Pons (tissue), 1 donor: ENCODE results near the gene NEGR1.

Experiments used
- DNase-seq: peaks from one replicate; pipeline ENCODE4 v3.0.0-alpha.2; 2016; ENCODE audit warnings: low spot score

The NEGR1 gene

DNA sequence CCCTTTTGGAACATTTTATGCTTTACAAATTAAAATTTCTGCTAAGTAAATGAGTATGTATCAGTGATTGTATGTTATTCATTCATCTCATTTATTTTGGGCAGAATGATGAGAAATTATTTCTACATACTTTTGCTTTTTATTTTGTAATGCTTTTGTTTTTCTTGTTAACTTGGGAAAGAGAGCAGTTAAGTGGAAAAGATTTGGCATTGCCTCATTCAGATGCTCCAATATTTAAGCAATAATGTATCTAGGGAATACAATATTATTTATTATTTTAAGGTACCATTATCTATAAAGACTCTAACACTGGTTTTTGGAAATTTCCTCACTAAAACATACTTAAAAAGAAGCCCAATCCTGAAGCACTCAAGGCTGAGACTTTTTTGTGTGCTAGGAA, 431.8 kb downstream of the NEGR1 start:
- no peak for DNase-seq

DNA sequence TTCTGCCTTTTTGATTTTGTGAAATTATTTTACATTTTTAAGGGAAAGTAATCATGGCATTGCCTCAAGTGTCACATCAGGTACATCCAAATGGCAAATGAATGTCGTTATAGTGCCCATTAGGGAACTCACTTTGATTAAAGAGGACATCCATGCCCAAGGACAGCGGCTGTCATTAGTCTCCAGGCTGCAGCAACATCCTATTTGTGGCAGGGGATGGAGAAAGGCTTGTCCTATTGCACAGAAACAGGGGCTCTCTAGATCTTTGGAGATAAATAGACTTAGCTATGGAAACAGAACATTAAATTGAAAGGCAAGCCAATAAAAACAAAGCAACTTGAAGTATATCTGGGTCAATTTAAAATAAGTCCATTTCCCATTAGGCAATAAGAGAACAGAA, 439.3 kb downstream of the NEGR1 start:
- no peak for DNase-seq

DNA sequence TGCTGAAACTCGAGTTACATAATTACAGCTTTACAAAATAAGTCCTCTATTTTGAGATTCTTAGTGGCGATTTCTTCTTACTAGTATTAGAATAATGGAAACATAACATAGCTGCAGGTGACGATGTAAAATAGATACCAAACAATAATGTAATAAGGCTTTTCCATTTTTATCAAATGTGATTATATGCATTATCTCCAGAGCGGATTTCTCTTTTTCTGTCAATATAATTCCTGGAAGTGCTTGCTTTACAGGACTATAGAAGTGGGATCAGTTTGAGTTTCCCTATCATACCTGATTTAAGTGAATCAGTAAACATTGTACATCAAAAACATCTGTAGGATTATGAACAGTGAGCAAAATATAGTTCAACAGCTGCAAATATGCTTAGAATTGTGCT, 442.5 kb downstream of the NEGR1 start:
- no peak for DNase-seq

DNA sequence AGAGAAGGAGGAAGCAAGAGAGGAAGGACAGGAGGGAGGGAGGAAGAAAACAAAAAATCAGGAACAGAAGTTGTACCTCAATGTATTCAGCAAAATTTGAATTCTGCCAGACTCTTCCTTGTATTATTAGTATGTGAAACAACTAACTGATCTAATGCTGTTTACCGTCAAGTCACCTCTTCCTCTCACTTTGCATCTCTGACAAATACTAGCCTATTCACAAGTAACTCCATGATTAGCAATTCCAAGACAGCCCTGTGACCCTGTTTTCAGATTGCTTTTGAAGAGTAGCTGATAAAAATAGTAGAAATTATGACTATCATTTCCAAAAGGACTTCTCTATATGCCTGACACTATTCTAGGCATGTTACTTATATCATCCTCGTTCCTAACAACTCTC, 445.4 kb downstream of the NEGR1 start:
- DNase-seq: no peak

DNA sequence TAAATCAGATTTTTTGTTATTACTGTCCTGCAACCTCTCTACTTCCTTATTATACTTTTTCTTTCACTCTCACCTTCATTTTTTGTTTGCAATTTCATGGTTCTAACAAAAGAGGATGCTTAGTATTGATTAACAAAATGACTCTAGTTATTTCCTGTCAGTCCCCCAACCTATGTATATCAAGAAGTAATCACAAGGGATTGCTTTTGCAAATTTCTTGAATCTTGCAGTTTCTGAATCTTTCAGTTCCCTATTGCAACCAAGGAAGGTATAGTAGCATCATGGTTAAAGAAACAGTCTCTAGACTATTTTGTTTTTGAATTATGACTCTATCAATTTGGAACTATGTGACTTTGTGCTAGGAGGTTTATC, 446.9 kb downstream of the NEGR1 start:
- no peak for DNase-seq

DNA sequence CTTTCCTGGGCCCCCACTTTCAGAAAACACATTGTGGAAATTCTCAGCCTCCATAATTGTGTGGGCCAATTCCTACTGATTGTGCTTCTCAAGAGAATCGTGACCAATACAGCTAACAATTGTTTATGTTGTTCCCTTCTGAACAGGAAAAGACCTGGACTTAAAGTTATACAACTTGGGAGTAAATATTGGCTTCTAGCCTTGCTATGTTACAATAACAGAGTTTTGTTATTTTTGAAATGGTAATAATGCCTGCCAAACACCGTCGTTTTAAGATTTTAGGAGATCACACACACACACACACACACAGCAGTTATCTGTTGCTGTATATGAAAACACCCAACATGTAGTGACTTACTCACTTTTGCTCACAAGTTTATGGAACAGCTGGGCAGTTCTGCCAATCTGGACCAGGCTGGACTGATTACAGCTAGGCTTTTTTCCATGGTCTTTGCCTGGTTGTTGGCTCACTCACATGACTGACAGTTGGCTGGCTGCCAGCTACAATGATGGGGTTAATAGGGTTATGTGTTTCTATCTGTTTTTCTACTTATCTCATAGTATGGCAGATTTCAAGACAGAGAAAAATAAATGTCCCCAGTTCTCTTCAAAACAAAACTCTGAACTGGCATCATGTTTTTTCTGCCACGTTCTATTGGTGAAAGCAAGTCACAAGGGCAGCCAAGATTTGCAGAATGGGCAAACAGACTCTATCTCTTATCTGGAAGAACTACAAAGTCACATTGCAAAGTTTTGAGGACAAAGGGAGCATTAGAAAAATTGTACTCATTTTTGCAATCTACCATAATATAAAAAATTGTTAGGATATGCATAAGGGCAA, 447.5 kb downstream of the NEGR1 start:
- DNase-seq: no peak

DNA sequence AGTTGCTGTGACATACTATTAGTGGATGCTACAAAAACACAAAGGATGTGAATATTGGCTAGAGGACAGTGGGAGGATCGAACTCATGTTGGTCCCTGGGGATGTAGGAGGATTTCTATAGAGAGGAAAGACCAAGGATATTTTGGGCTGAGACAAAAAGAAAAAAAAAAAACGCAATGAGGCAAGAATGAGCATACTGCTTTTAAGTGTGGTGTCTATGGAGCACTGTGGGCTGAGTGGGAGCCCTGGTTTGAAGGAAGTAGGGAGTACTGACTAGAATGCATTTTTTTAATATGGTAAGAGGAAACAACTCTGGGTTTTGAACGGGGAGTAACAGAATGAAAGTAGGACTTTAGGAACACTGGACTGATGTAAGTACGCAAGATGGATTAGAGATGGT, 450.7 kb downstream of the NEGR1 start:
- DNase-seq: no peak

DNA sequence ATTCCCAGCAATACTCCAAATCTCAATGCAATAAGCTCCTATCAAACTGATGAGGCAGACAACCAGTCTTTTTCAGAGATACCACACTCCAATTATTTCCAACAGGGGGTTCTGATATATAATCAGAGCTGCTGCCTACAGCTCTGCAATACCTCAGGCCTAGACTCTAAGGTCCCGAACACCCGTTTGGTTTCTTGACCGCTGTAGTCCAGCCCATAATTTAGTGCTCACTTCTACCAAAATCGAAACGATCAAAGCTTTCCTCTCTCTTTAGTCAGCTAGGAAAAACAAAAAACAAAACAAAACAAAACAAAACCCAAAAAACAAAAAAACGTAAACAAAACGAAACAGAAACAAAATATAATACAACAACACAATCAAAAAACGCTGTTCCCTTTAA, 453.0 kb downstream of the NEGR1 start:
- no peak for DNase-seq

DNA sequence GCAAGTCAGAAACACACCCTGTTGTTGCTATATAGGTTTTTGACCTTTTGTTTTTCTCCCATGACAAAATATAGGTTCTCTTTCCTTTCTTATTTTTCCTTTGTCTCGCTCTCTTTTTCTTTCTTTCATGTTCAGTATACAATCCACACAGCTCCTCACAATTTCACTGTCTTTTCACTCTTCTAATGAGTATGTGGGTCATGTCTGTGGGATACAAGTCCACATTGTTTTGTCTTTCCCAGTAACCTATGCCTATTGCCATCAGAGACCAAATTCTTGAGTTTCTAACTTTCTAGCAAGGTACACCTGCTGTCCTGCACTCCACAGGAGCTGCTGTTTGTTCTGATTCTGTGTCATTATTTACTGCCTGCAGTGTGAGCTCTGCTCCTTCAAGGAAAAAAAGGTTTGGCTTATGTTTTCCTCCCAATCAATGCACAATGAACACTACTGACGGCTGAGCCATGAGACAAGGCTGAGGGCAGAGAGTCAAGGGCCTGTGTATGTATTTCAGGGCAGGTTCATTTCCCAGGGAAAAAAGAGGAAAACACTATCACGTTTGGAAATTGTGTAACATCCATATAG, 453.8 kb downstream of the NEGR1 start:
- DNase-seq: peak; percentile 92

DNA sequence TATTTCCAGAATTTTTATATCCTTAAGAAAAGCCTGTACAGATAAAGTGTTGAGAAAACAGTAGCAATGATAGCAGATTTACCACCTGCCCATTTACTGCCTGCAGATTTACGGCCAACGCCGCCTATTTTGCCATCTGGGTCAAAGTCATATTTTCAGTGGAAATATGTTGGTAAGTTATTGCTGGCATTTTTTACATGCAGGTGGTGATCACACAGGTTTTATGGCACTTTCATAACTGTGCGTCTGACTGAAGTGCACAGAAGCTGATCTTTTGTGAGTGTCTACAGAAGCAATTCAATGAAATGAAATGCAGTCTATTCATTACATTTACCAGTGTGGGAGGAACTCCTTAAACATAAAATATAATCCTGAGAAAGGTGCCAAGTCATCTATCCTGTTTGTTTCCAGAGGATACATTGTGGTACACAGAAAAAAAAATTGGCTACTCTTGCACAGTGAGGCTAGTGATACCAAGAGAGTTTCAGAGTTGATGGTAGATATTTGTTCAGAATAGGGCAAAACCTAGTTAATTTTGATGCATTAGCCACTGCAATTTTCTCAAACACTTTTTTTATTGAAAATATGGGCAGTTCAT, 458.5 kb downstream of the NEGR1 start:
- DNase-seq: no peak

DNA sequence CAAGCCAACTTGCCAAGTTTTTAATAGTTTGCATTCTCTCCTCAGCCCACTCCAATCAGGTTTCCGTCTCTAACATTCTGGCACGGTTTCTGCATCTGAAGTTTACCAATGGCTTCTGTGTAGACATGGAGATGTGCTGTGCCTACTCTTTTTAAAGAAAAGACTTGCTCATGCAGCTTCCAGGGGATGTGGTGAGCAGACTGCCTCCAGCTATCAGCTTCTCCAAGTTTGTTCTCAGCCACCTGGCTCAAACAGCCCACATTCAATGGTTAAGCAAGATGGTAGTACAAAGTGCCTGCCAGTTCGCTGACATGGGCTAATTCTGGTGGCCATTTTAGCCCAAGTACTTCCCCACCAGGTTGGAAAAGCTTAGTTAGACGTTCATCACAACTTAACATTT, 465.3 kb downstream of the NEGR1 start:
- DNase-seq: no peak

DNA sequence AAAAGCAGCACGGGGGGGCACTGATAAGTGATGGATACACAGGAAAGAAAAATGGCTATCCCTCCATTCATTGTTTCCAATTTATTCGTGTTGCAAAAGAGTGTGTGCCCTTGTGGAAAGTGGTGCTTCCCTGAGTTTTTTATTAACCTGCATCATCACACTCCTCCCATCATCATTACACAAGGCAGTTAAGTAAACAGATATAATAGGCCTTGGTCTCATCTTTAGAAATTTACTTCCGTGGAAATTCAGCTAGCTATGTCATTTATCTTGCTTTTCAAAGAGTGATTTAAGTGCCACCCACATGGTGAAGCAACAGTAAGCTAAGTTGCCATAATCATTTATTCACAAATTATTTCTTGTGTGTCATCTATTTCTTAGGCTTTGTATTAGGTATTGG, 473.3 kb downstream of the NEGR1 start:
- no peak for DNase-seq

DNA sequence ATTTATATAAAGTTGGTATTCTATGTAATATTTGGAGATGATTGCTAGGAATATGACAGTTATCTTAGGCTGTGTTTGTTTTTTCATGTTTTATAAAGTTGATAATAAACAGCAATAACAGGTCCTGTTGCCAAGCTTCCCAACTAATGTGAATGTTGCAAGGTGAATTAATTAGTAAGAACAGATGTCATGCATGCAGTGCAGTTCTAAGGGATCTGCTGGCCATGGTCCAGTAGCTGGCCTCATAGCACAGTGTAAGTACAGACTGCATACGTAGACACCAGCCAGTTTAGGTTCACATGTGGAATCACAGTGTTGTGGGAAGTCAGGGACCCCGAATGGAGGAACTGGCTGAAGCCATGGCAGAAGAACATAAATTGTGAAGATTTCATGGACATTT, 478.2 kb downstream of the NEGR1 start:
- no peak for DNase-seq

DNA sequence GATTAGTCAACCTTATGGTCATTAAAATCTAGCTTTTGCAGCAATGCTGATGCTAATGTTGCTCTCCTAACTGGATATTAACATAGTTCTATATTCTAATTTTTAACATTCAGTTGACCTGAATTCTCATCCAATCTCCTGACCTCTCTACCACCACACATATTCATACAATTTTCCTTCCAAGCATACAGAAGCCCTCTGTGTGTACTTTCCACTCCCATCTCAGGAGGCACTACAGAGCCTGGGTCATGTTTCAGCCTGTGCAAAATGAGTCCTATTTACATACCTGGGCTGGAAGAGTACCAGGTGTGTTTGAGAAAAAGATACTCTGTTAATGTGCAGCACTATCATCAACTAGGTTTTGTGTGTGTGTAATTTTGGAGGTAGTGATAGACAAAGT, 486.3 kb downstream of the NEGR1 start:
- no peak for DNase-seq

DNA sequence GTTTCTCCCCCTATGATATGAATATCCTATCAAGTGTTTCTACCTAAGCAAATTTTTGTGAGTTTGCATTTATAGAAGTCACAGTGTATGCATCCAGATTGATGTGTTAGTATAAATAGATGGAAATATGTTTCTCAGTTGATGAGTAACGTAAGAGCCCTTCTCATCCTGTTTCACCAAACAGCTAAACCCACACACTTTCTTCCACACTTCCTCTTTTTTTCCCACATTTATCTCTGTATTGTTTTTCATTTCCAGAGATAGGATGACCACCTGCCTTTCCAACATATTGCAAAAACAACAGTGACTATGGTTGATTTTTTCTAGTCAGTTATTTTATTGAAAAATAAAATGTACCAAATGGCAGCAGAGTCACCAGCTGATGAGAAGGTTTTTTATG, 490.1 kb downstream of the NEGR1 start:
- DNase-seq: no peak

DNA sequence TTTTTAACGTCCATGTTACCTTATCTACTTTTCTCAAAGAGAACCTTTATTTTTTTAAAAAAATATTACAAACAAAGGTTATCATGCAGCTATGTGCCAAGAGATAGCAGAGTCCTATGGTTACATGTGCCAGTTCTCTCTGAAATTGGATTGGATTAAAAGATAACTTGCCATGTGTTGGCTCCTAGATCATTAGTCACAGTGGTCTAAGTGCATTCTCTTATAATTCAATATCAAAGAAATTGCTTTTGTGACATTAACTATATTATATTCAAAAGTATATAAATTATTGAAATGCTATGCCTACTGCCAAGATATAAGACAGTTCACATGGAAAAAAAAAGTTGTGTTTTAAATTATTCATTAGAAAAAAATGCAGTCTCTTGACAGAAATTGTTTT, 494.2 kb downstream of the NEGR1 start:
- DNase-seq: no peak

DNA sequence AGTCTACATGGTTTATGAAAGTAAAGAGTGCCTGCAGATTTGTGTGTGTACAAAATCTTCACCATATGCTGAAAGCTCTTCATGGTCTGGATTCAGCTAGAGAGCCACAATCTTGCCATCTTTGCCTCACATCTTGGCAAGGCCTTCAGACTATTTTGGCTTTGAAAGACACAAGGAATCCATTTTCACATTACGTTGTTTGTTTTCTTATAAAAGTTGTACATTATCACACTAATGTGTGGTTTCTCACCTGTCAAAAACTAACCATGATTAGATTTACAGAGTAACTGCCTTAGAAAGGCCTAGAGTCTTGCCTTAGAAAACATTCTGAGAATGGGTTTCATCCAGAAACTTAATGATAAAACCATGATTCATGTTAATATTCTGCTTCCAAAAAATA, 494.6 kb downstream of the NEGR1 start:
- no peak for DNase-seq

DNA sequence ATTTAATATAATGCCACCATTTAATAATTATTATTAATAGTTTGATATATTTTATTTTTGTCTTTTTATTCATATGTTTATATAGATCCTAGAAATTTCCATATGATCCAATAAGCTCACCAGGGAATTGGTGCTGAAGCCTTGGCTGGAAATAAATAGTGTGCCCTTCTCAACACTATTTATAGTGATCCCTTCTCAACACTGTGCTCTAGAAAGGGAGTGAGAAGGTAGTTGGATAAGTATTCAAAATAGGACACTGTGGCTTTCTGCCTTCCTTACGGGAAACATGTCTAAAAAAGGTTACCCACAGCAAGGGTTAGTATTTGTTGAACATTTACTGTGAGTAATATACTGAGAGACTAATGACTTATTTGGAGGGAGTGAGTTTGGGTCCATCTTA, 496.1 kb downstream of the NEGR1 start:
- no peak for DNase-seq

DNA sequence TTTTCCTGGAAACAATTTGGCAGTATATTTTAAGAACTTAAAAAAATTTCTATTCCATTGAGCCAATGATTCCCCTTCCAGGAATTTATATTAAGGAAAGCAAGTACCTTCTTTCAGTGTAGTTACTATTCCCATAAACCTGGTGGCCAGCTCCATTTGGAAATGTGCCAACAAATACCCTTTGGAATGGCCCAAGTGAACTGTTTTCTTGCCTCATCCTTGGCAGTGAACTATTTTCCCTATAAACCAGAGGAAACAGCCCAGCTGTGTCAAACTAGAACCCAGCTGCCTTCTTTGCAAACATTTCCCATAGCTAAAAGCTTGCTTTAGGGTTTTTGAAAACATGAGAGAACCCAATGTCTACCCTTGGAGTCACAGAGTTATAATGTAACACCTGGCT, 496.9 kb downstream of the NEGR1 start:
- DNase-seq: no peak

DNA sequence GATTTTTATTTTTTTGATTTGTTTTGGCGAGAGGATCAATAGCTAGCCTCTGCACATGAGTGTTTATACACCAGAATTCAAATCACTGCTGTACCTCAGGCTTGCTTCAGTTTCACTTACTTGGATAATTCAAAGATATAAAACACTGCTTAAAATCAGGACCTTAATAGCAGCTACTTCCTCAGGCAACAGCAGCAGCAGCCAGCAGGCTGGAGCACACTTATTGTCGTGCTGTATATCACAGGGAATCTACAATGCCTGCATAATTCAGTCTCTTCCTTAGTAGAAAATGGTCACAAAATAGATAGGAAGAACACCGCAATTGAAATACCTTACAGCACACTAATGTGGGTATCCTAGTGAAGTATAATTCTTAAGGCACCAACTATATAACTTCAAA, 497.3 kb downstream of the NEGR1 start:
- DNase-seq: no peak

DNA sequence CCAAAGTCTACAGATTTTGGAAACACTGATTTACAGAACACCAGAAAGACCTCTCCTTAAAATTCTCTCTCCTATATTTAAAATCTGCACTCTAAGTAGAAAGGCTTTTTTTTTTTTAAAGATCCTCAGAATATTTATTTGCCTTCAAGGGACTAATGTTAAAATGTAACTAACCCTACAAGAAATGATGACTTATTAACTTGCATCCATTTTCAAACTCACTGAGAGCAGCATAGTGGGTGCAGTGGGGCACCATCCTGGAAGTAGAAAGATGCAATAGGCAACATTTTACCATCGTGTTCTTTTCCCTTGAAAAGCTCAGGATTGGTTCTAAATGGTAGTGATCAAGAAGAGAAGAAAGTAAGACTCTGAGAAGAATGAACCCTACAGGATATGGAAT, 498.1 kb downstream of the NEGR1 start:
- no peak for DNase-seq

DNA sequence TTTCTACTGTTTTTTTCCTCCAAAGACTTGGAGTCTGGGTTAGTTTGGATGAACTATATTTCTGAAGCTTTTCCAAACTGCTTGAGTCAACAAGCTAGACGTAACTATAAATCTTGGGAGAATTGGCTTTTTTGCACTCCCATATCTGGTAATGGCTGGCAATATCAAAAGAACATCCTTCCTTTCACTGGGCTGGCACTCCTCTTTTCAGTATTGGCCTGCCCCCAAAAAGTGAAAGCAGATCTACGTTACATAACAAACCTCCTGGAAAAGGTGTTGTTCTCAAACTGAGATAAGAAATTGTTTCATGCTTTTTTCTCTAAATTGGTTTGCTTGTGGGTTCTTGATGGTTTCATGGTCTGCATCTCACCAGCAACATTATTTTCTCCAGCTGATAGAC, 499.3 kb downstream of the NEGR1 start:
- DNase-seq: no peak

DNA sequence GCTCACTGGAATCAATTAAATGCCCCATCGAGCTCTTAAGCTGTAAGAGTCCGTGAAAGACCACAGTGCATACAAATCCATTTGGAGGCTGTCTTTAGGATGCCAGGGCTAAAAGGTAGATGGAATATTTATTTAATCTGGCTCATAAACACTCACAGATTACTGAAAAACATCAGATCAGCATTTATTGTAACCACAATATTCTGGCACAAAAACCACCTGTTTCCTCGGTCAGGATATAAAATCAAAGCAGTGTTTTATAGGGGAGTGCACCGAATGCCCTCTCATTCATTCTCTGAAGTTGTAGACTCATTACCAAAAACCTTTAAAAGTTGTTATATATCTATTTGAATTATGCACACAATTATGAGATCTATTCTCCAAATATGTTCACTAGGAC, 500.9 kb downstream of the NEGR1 start:
- DNase-seq: no peak

DNA sequence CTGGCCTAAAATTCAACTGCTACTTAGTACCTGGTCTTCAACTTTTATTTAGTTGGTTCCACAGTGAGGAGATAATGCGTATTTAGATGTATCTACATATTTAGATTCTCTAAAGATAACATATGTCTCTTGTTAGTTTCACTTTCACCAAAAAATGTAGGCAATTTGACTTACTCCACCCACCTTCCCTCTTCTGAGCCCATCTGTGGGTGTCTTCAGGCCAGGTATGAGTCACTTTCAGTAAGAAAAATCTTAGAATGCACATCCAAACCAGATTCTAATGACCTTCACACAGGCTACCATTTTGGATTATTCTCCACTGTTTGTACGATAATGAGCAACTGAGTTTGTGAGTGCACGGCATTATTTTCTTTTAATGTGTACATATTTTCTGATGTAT, 501.7 kb downstream of the NEGR1 start:
- no peak for DNase-seq
